H9 (cell line): ENCODE measurements around the gene MYOF. TPM values are rescaled to one million over a fixed set of nuclear protein-coding genes. Genes with fewer than 3 reads are reported as not detected.

Experiments used
- DNase-seq: peaks from one replicate; pipeline ENCODE4 v3.0.0-alpha.2; 2017
- H2AFZ ChIP-seq: one replicate; pipeline ENCODE4 v1.6.1; 2013; ENCODE audit warnings: mild to moderate bottlenecking, low read length, control low read depth, moderate library complexity
- H2AK5ac ChIP-seq: 2 replicates; pipeline ENCODE4 v1.6.1; 2013; ENCODE audit warnings: low read length, control low read depth, mixed read lengths; ENCODE audit not compliant: insufficient read length
- H2BK120ac ChIP-seq: one replicate; pipeline ENCODE4 v1.6.1; 2013; ENCODE audit warnings: low read depth, mild to moderate bottlenecking, low read length, control low read depth, inconsistent platforms; ENCODE audit not compliant: poor library complexity, severe bottlenecking
- H2BK12ac ChIP-seq: 2 replicates; pipeline ENCODE4 v1.6.1; 2013; ENCODE audit warnings: low read length, control low read depth, mixed read lengths, low read depth; ENCODE audit not compliant: insufficient read length
- H2BK15ac ChIP-seq: 2 replicates; pipeline ENCODE4 v1.6.1; 2013; ENCODE audit warnings: low read depth, low read length, control low read depth
- H2BK20ac ChIP-seq: one replicate; pipeline ENCODE4 v1.6.1; 2013; ENCODE audit warnings: low read depth, mild to moderate bottlenecking, low read length, control low read depth, inconsistent platforms; ENCODE audit not compliant: poor library complexity, severe bottlenecking
- H2BK5ac ChIP-seq: 2 replicates; pipeline ENCODE4 v1.6.1; 2013; ENCODE audit warnings: low read length, control low read depth, mixed read lengths; ENCODE audit not compliant: insufficient read length
- H3K14ac ChIP-seq: 2 replicates; pipeline ENCODE4 v1.6.1; 2013; ENCODE audit warnings: low read length, control low read depth; ENCODE audit not compliant: insufficient read depth
- H3K18ac ChIP-seq: 2 replicates; pipeline ENCODE4 v1.6.1; 2013; ENCODE audit warnings: low read depth, mild to moderate bottlenecking, mixed read lengths, low read length, control low read depth; ENCODE audit not compliant: insufficient read length
- H3K23ac ChIP-seq: 2 replicates; pipeline ENCODE4 v1.6.1; 2013; ENCODE audit warnings: low read length, control low read depth, mixed read lengths, low read depth; ENCODE audit not compliant: insufficient read length
- H3K23me2 ChIP-seq: 2 replicates; pipeline ENCODE4 v1.6.1; 2013; ENCODE audit warnings: low read depth, mild to moderate bottlenecking, mixed read lengths, low read length, control low read depth; ENCODE audit not compliant: insufficient read length, poor library complexity, severe bottlenecking
- H3K27ac ChIP-seq: 2 replicates; pipeline ENCODE4 v1.5.1; 2013; ENCODE audit warnings: low read length, control low read depth, mixed read lengths, low read depth; ENCODE audit not compliant: insufficient read length
- H3K27me3 ChIP-seq: 2 replicates; pipeline ENCODE4 v1.6.1; 2013; ENCODE audit warnings: low read length, control low read depth, inconsistent platforms; ENCODE audit not compliant: insufficient read depth
- H3K4ac ChIP-seq: 2 replicates; pipeline ENCODE4 v1.6.1; 2013; ENCODE audit warnings: low read depth, mild to moderate bottlenecking, control low read depth, inconsistent platforms, low read length, moderate library complexity
- H3K4me1 ChIP-seq: 2 replicates; pipeline ENCODE4 v1.6.1; 2013; ENCODE audit warnings: low read length, control low read depth, inconsistent platforms; ENCODE audit not compliant: insufficient read depth
- H3K4me2 ChIP-seq: 2 replicates; pipeline ENCODE4 v1.6.1; 2013; ENCODE audit warnings: low read length, control low read depth, mixed read lengths; ENCODE audit not compliant: insufficient read length, insufficient read depth
- H3K56ac ChIP-seq: 2 replicates; pipeline ENCODE4 v1.6.1; 2013; ENCODE audit warnings: low read depth, mild to moderate bottlenecking, mixed read lengths, low read length, control low read depth; ENCODE audit not compliant: insufficient read length
- H3K79me1 ChIP-seq: 2 replicates; pipeline ENCODE4 v1.6.1; 2013; ENCODE audit warnings: low read depth, mild to moderate bottlenecking, moderate library complexity, low read length, control low read depth, inconsistent platforms; ENCODE audit not compliant: insufficient read depth, poor library complexity, severe bottlenecking
- H3K79me2 ChIP-seq: 2 replicates; pipeline ENCODE4 v1.6.1; 2013; ENCODE audit warnings: low read length, control low read depth, inconsistent platforms; ENCODE audit not compliant: insufficient read depth
- H3K9ac ChIP-seq: 2 replicates; pipeline ENCODE4 v1.6.1; 2013; ENCODE audit warnings: low read length, control low read depth, mixed read lengths; ENCODE audit not compliant: insufficient read length; ENCODE audit errors: extremely low read depth
- H3K9me3 ChIP-seq: one replicate; pipeline ENCODE4 v1.6.1; 2013; ENCODE audit warnings: low read depth, low read length, inconsistent platforms; ENCODE audit not compliant: control insufficient read depth
- H3T11ph ChIP-seq: one replicate; pipeline ENCODE4 v1.6.1; 2013; ENCODE audit warnings: mild to moderate bottlenecking, low read length, control low read depth, inconsistent platforms
- H4K20me1 ChIP-seq: one replicate; pipeline ENCODE4 v1.6.1; 2013; ENCODE audit not compliant: control insufficient read depth, insufficient read length, insufficient read depth
- H4K5ac ChIP-seq: 2 replicates; pipeline ENCODE4 v1.6.1; 2013; ENCODE audit warnings: low read depth, mild to moderate bottlenecking, mixed read lengths, low read length, control low read depth; ENCODE audit not compliant: insufficient read length
- H4K8ac ChIP-seq: replicated peaks from 2 replicates; pipeline ENCODE4 v1.6.1; 2013; ENCODE audit warnings: low read length, control low read depth, mixed read lengths, low read depth; ENCODE audit not compliant: insufficient read length
- H4K91ac ChIP-seq: 2 replicates; pipeline ENCODE4 v1.6.1; 2013; ENCODE audit warnings: low read depth, mild to moderate bottlenecking, moderate library complexity, mixed read lengths, low read length, control low read depth; ENCODE audit not compliant: insufficient read length
- H3K27ac Mint-ChIP-seq, 3 experiments: 2 replicates in 2 of 3; 3 replicates in 1 of 3; pipeline ENCODE4 v1.8.0; 2020 to 2021; ENCODE audit warnings: mixed read lengths in 3 of 3, mild to moderate bottlenecking in 1 of 3, moderate library complexity in 1 of 3
- H3K27me3 Mint-ChIP-seq: 2 replicates; pipeline ENCODE4 v1.8.0; 2021; ENCODE audit warnings: low read depth, mild to moderate bottlenecking, moderate library complexity, mixed read lengths
- H3K36me3 Mint-ChIP-seq, 3 experiments: 2 replicates in 2 of 3; 3 replicates in 1 of 3; pipeline ENCODE4 v1.8.0; 2020 to 2021; ENCODE audit warnings: low read depth in 3 of 3, mixed read lengths in 3 of 3; ENCODE audit not compliant: insufficient read depth in 1 of 3
- H3K4me1 Mint-ChIP-seq, 2 experiments: 2 replicates each; pipeline ENCODE4 v1.8.0; 2020; ENCODE audit warnings: mixed read lengths in 2 of 2
- H3K4me3 Mint-ChIP-seq, 2 experiments: 2 replicates in 1 of 2; 3 replicates in 1 of 2; pipeline ENCODE4 v1.8.0; 2020 to 2021; ENCODE audit warnings: mild to moderate bottlenecking in 2 of 2, mixed read lengths in 2 of 2, moderate library complexity in 1 of 2
- H3K9me3 Mint-ChIP-seq, 2 experiments: 2 replicates in 1 of 2; 3 replicates in 1 of 2; pipeline ENCODE4 v1.8.0; 2020; ENCODE audit warnings: mild to moderate bottlenecking in 2 of 2, mixed read lengths in 2 of 2, moderate library complexity in 1 of 2
- CTCF ChIP-seq: fragments of 200-600 bp; sonication (generic); conservative IDR thresholded peaks from 3 replicates; pipeline ENCODE4 v1.8.0; 2021; ENCODE audit warnings: antibody characterized with exemption, mild to moderate bottlenecking
- WGBS: extraction: QIAGEN DNeasy Blood & Tissue Kit; methylation state at CpG from one replicate; pipeline ENCODE4 v1.1.7; 2013; ENCODE audit warnings: missing lambda C conversion rate, low lambda C conversion rate, mixed read lengths; ENCODE audit not compliant: insufficient read length; ENCODE audit errors: extremely low coverage; 5-methylcytosine and 5-hydroxymethylcytosine counted together
- total RNA-seq: library from RNA; stranded (reverse); gene quantifications from 2 replicates; pipeline ENCODE4 v1.2.1, GENCODE V29; 2021

The MYOF gene
- total RNA-seq, 1 experiment from 2014 or later, result 2.8 TPM

DNA sequence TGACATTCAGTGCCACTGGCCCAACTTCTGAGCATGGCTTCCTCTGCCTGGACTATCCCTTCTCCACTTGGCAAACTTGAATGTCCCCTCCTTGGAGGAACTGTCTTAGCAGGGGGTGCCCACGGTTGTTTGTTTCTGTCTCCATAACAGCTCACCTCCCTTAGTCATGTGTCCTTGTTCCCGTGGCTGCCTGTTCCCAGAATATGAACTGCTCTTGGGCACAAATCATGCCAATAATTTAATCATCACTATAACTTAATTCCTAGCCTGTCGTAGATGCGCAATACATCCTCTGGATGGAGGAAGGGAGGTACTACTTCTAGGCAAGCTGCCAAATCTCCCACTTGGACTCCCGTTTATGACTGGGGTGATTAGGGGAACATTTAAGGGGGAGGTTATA is 173.1 kb downstream of the MYOF start:
- H4K20me1 ChIP-seq, result no peaks in the 10 kb centered on the region
- no peak overlapping the region for H3K4ac ChIP-seq
- Mint-ChIP-seq H3K4me1 (peaks cover 0 to 16% of the 10 kb centered on the region in 2 experiments), H3K27ac (no peak overlapping the region), H3K27me3 (no peaks in the 10 kb centered on the region), H3K4me3 (no peak overlapping the region), H3K9me3 (no peaks in the 10 kb centered on the region; a peak in 1 of 5 replicates), H3K36me3 (peaks cover 0 to 28% (median 2%) of the 10 kb centered on the region in 3 experiments; a peak in 3 of 7 replicates)
- no peak overlapping the region for H3K27ac ChIP-seq
- DNase-seq, result no peak
- no peak overlapping the region for H2BK15ac ChIP-seq
- H4K5ac ChIP-seq, result no peak overlapping the region
- no peak overlapping the region for H3K18ac ChIP-seq
- no peak overlapping the region for H2AK5ac ChIP-seq
- H3K23me2 ChIP-seq, result no peaks in the 10 kb centered on the region
- WGBS, result no CpG with 5 or more reads among the region's 5 CpGs
- no peak overlapping the region for H2BK120ac ChIP-seq
- H3K56ac ChIP-seq, result no peak overlapping the region
- H4K8ac ChIP-seq, result no peak overlapping the region
- no peak overlapping the region for H3K4me2 ChIP-seq
- no peaks in the 10 kb centered on the region for H3K79me1 ChIP-seq
- H2BK5ac ChIP-seq, result no peak overlapping the region
- H2BK12ac ChIP-seq, result no peak overlapping the region
- H3K4me1 ChIP-seq, result no peaks in the 10 kb centered on the region
- H2BK20ac ChIP-seq, result no peak overlapping the region
- H3K9ac ChIP-seq, result no peak overlapping the region
- H3T11ph ChIP-seq, result no peak overlapping the region
- no peaks in the 10 kb centered on the region for H3K9me3 ChIP-seq
- no peaks in the 10 kb centered on the region for H3K79me2 ChIP-seq
- no peak overlapping the region for H3K14ac ChIP-seq
- no peak for TF ChIP-seq CTCF
- H2AFZ ChIP-seq, result no peak overlapping the region
- H3K27me3 ChIP-seq, result no peaks in the 10 kb centered on the region
- H3K23ac ChIP-seq, result no peak overlapping the region
- H4K91ac ChIP-seq, result no peak overlapping the region
